Lower leg skin (tissue), 3 donors: ENCODE results near the gene PEX5L.

Source experiments
- CTCF ChIP-seq, 3 donors: fragments of 450-650 bp; IDR thresholded peaks; one replicate each; pipeline ENCODE4 v1.5.1; 2016; ENCODE audit warnings: antibody characterized with exemption in 3 of 3, mild to moderate bottlenecking in 3 of 3, moderate library complexity in 2 of 3
- POLR2A ChIP-seq, 2 donors: fragments of 450-650 bp; IDR thresholded peaks; one replicate each; pipeline ENCODE4 v1.6.1; 2016 to 2017; ENCODE audit warnings: antibody characterized with exemption in 2 of 2, mild to moderate bottlenecking in 1 of 2, moderate library complexity in 1 of 2

GRCh38 chr3:179876440-179876839 is 160.3 kb downstream of the PEX5L start:
- TF ChIP-seq CTCF (IDR thresholded peaks at IDR 0.05): no peak
- no peak for TF ChIP-seq POLR2A (IDR thresholded peaks at IDR 0.05)
